ENCODE measurements around the gene ARHGEF28. TPM values are rescaled to one million over a fixed set of nuclear protein-coding genes. Genes with fewer than 3 reads are reported as not detected.

ARHGEF28 gene
- total RNA-seq, 4 donors from 2014 or later, result 16.9 to 29.7 (median 25.7) TPM

GRCh38 chr5:73986729-73987128 is 360.7 kb downstream of the ARHGEF28 start:
- ATAC-seq, result no peak

GRCh38 chr5:73987915-73988314 is 361.9 kb downstream of the ARHGEF28 start:
- H3K9me3 ChIP-seq, result no peaks in the 10 kb centered on the region
- H3K4me3 ChIP-seq, result no peak overlapping the region
- H3K27ac ChIP-seq, result no peak overlapping the region
- no peaks in the 10 kb centered on the region for H3K27me3 ChIP-seq
- H3K4me1 ChIP-seq, result no peaks in the 10 kb centered on the region
- no peaks in the 10 kb centered on the region for H3K36me3 ChIP-seq
- TF ChIP-seq CTCF (IDR thresholded peaks at IDR 0.05) (no peak), POLR2AphosphoS5 (IDR thresholded peaks at IDR 0.05) (no peak), POLR2A (IDR thresholded peaks at IDR 0.05) (no peak)
- 80 to 94% methylated on average over 1 to 3 of the region's 3 CpGs for WGBS, 2 donors (ENCODE audit: low coverage in 1 of 2)
- ATAC-seq, result no peak

More at GRCh38 chr5:73986729-73987128, 360.7 kb downstream of the ARHGEF28 start:
- Histone ChIP-seq H3K9me3 (no peaks in the 10 kb centered on the region), H3K27me3 (no peaks in the 10 kb centered on the region), H3K36me3 (no peaks in the 10 kb centered on the region), H3K4me3 (no peak overlapping the region), H3K4me1 (no peaks in the 10 kb centered on the region), H3K27ac (no peak overlapping the region)
- 100% methylated on average over 1 of the region's 1 CpG; no CpG with 5 or more reads in 1 of the 2 donors for WGBS, 2 donors (ENCODE audit: low coverage in 1 of 2)
- TF ChIP-seq CTCF (IDR thresholded peaks at IDR 0.05), result no peak
- TF ChIP-seq EP300 (IDR thresholded peaks at IDR 0.05), result no peak
- no peak for TF ChIP-seq POLR2A (IDR thresholded peaks at IDR 0.05)
- TF ChIP-seq POLR2AphosphoS5 (IDR thresholded peaks at IDR 0.05), result no peak

GRCh38 chr5:73989956-73990355 is 364.0 kb downstream of the ARHGEF28 start:
- TF ChIP-seq EP300 (IDR thresholded peaks at IDR 0.05) (no peak), POLR2A (IDR thresholded peaks at IDR 0.05) (no peak), CTCF (IDR thresholded peaks at IDR 0.05) (no peak), POLR2AphosphoS5 (IDR thresholded peaks at IDR 0.05) (no peak)
- Histone ChIP-seq H3K36me3 (no peaks in the 10 kb centered on the region), H3K4me1 (no peaks in the 10 kb centered on the region), H3K27me3 (no peaks in the 10 kb centered on the region), H3K27ac (no peak overlapping the region), H3K4me3 (no peak overlapping the region), H3K9me3 (no peaks in the 10 kb centered on the region)
- no peak for ATAC-seq
- 62 to 86% methylated on average over 2 to 3 of the region's 3 CpGs for WGBS, 2 donors (ENCODE audit: low coverage in 1 of 2)

Small RNA genes within 50 kb of the gene (small RNA-seq; reads per million reads assigned to genes)
- 0 reads per million in 4 donors for gene RNU7-196P

Other genes starting within 250 kb of the ARHGEF28 start
- gene FOXD1, start 177.4 kb upstream of the ARHGEF28 start, total RNA-seq, result 10 to 100 TPM in 1 of 4 donors, 1 to 10 TPM in 2, not detected in 1; 2.4 to 13.9 (median 9.6) TPM
- gene BTF3, start 127.8 kb upstream of the ARHGEF28 start, total RNA-seq, result 100 to 1,000 TPM; 423 to 586 (median 532) TPM
- 10 to 100 TPM; 18.3 to 55.3 (median 28.2) TPM for gene ANKRA2, start 60.6 kb upstream of the ARHGEF28 start, total RNA-seq
- gene UTP15, start 60.5 kb upstream of the ARHGEF28 start, total RNA-seq, result 10 to 100 TPM; 10.5 to 35.0 (median 22.4) TPM